Right lung (tissue), 10 donors: ENCODE measurements around the gene LRRC10. TPM values are rescaled to one million over a fixed set of nuclear protein-coding genes. Genes with fewer than 3 reads are reported as not detected.

Experiments used
- DNase-seq, 2 donors: peaks; one replicate each; pipeline ENCODE4 v3.0.0-alpha.2; 2013
- long read RNA-seq, 8 donors: transcript quantifications; one replicate each; lab custom pipeline, GENCODE V29; 2026
- polyA plus RNA-seq, 5 donors: library from polyadenylated mRNA; unstranded; fragments of 120-200 nt; gene quantifications; one replicate each; pipeline versions ENCODE4 v1.2.1 to v1.2.3, GENCODE V29; 2013; ENCODE audit warnings: inconsistent platforms in 1 of 5, low replicate concordance in 1 of 5; ENCODE audit not compliant: insufficient read length in 5 of 5, insufficient read depth in 1 of 5

Gene LRRC10
- polyA plus RNA-seq = not detected
- long read RNA-seq, donor 1 = 0 reads
- long read RNA-seq, donor 2 = 0 reads
- long read RNA-seq, donor 3, partial matches to known transcripts = 0 of 4 reads
- long read RNA-seq, donor 3, other reads (novel, unspliced or antisense) = 0 of 4 reads
- long read RNA-seq, donor 4 = 0 reads
- long read RNA-seq, donor 5 = 0 reads
- long read RNA-seq, donor 6 = 0 reads
- long read RNA-seq, donor 7 = 0 reads
- long read RNA-seq, donor 8 = 0 reads

- DNase-seq = no peak
Observed at GRCh38 chr12:69610729-69611128, at the start of gene LRRC10. Gene LRRC10, minus strand, starts transcription at chr12:69610907. Its CDS starts 69 bp downstream, at chr12:69610838.

- no peak for DNase-seq
Observed at GRCh38 chr12:69660164-69660863, 49.6 kb upstream of the LRRC10 start.

GRCh38 chr12:69658203-69658602, 47.5 kb upstream of the LRRC10 start:
- no peak for DNase-seq

GRCh38 chr12:69657376-69658137, 46.9 kb upstream of the LRRC10 start:
- DNase-seq = no peak

GRCh38 chr12:69655616-69656340, 45.1 kb upstream of the LRRC10 start:
- peak; percentile 13 to 24 for DNase-seq

GRCh38 chr12:69653703-69654102, 43.0 kb upstream of the LRRC10 start:
- no peak for DNase-seq

- DNase-seq = no peak
Observed at GRCh38 chr12:69651922-69652321, 41.2 kb upstream of the LRRC10 start.

- DNase-seq = no peak
Observed at GRCh38 chr12:69649529-69649928, 38.8 kb upstream of the LRRC10 start.

- DNase-seq = no peak
Observed at GRCh38 chr12:69648476-69648875, 37.8 kb upstream of the LRRC10 start.

- DNase-seq = no peak
Observed at GRCh38 chr12:69647178-69647577, 36.5 kb upstream of the LRRC10 start.

- no peak for DNase-seq
Observed at GRCh38 chr12:69645031-69645430, 34.3 kb upstream of the LRRC10 start.

- DNase-seq = no peak
Observed at GRCh38 chr12:69644511-69644910, 33.8 kb upstream of the LRRC10 start.

- DNase-seq = no peak
Observed at GRCh38 chr12:69642531-69642930, 31.8 kb upstream of the LRRC10 start.

GRCh38 chr12:69641546-69641945, 30.8 kb upstream of the LRRC10 start:
- DNase-seq = no peak

- DNase-seq = peak; percentile 23 to 55
Observed at GRCh38 chr12:69639400-69640016, 28.8 kb upstream of the LRRC10 start.

GRCh38 chr12:69633061-69633460, 22.4 kb upstream of the LRRC10 start:
- DNase-seq = no peak

GRCh38 chr12:69630191-69630590, 19.5 kb upstream of the LRRC10 start:
- DNase-seq = no peak

GRCh38 chr12:69627501-69627900, 16.8 kb upstream of the LRRC10 start:
- DNase-seq = no peak

- peak; percentile 8 to 14 for DNase-seq
Observed at GRCh38 chr12:69623970-69624369, 13.3 kb upstream of the LRRC10 start.

- DNase-seq = no peak
Observed at GRCh38 chr12:69621551-69621950, 10.8 kb upstream of the LRRC10 start.

- no peak for DNase-seq
Observed at GRCh38 chr12:69620921-69621320, 10.2 kb upstream of the LRRC10 start.

GRCh38 chr12:69620077-69620476, 9.4 kb upstream of the LRRC10 start:
- no peak for DNase-seq
